Brain microvascular endothelial cell (primary cell): ENCODE measurements around the gene KLHL14.

Source experiments
- DNase-seq: peaks from one replicate; pipeline ENCODE4 v3.0.0-alpha.2; 2020
- H3K27ac ChIP-seq: fragments of 250-450 bp; sonication (Bioruptor Pico); 2 replicates; pipeline ENCODE4 v1.5.1; 2020; ENCODE audit warnings: mild to moderate bottlenecking, moderate library complexity
- H3K27me3 ChIP-seq: fragments of 250-450 bp; sonication (Bioruptor Pico); replicated peaks from 2 replicates; pipeline ENCODE4 v1.5.1; 2020; ENCODE audit warnings: mild to moderate bottlenecking
- H3K36me3 ChIP-seq: fragments of 250-450 bp; sonication (Bioruptor Pico); replicated peaks from 2 replicates; pipeline ENCODE4 v1.5.1; 2020; ENCODE audit warnings: mild to moderate bottlenecking
- H3K4me3 ChIP-seq: 2 replicates; pipeline ENCODE4 v1.5.1; 2011; ENCODE audit warnings: low read depth, mild to moderate bottlenecking, control low read depth, low read length, moderate library complexity
- in situ Hi-C: cut with HindIII; loops from 2 replicates; pipeline ENCODE4 v1.10.0; 2017; ENCODE audit warnings: low sequenced_read_pairs, low pct_ligation_motif_present
- TF ChIP-seq, protein P1 (sequence below): IDR thresholded peaks from 2 replicates; pipeline ENCODE4 v1.5.1; 2011; ENCODE audit warnings: low read depth, mild to moderate bottlenecking, moderate library complexity, low read length, control low read depth, inconsistent platforms; ENCODE audit errors: missing control alignments

The KLHL14 gene

DNA sequence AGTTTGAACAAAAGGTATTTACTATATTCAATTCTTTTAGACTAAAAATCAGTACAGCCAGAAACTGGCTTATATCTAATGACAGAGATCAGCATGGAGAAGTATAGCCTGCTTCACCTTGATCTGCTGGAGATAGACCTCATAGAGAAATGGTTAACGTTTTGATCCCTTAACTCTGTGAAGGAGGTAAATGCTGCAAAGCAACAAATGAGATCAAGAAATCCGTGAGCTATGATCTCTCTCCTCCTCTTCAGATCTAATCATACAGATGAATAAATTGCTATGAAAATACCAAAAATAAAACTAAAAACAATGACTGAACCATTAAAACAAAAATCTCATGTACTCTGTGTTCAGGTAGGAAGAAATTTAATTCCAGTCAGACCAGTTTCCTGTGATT lies 42.8 kb downstream of the KLHL14 start:
- Histone ChIP-seq H3K4me3 (peak overlapping the region; percentile 54), H3K27ac (no peak overlapping the region), H3K27me3 (no peaks in the 10 kb centered on the region), H3K36me3 (no peaks in the 10 kb centered on the region)
- TF ChIP-seq, protein P1, sequence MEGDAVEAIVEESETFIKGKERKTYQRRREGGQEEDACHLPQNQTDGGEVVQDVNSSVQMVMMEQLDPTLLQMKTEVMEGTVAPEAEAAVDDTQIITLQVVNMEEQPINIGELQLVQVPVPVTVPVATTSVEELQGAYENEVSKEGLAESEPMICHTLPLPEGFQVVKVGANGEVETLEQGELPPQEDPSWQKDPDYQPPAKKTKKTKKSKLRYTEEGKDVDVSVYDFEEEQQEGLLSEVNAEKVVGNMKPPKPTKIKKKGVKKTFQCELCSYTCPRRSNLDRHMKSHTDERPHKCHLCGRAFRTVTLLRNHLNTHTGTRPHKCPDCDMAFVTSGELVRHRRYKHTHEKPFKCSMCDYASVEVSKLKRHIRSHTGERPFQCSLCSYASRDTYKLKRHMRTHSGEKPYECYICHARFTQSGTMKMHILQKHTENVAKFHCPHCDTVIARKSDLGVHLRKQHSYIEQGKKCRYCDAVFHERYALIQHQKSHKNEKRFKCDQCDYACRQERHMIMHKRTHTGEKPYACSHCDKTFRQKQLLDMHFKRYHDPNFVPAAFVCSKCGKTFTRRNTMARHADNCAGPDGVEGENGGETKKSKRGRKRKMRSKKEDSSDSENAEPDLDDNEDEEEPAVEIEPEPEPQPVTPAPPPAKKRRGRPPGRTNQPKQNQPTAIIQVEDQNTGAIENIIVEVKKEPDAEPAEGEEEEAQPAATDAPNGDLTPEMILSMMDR = no peak
- in situ Hi-C loops = no loop called here
- DNase-seq = no peak

DNA sequence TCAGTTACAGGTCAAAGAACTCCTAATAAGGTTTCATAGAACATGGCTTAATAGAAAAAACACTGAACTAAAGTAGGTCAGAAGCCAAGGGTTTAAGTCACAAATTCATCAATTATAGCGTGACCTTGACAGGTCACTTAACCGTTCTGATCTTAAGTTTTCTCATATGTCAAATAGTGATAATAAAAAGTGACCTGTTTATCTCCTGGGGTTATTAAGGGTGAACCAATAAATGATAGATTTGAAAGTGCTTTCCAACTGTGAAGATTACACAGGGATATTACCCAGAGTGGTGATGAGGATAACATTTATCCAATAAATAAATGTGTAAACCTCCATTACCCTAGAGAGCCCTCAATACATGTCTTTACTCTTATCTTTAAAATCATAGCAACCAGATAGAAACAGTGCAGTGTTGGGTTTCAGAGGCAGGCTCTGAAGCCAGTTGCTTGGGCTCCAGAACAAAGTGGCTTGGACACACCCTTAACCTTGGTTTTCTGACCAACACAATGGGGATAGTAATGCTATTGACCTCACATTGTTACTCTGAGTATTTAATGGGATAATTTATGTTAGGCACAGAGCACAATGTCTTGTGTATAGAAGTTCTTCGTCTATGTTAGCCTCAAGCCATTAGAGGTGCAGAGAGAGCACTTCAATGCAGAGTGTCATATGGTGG lies 48.6 kb downstream of the KLHL14 start:
- no peak for DNase-seq
- H3K27ac ChIP-seq = no peak overlapping the region
- H3K4me3 ChIP-seq = no peak overlapping the region
- H3K27me3 ChIP-seq = no peaks in the 10 kb centered on the region
- in situ Hi-C loops = no loop called here
- TF ChIP-seq, protein P1 = no peak
- H3K36me3 ChIP-seq = no peaks in the 10 kb centered on the region

DNA sequence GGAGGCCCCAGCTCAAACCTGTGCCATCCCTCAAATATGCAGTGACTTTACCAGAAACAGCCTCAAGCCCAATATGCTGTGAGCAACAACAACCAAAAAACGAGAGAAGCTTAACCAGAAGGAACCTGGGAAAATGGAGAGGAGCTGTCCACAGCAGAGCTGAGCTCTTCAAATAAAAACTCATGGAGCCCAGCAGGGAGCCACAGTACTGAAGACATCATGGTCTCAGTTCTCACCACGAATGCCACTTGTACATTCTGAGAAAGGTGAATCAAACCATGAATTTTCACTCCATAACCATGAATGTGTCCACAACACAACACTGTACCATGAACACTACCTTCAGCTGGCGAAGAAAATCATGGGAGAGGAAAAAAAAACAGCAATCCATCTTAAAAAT lies 50.5 kb downstream of the KLHL14 start:
- DNase-seq = no peak

GRCh38 chr18:32717126-32717525 lies 55.7 kb downstream of the KLHL14 start:
- H3K27me3 ChIP-seq = no peaks in the 10 kb centered on the region
- in situ Hi-C loops = no loop called here
- no peaks in the 10 kb centered on the region for H3K36me3 ChIP-seq
- TF ChIP-seq, protein P1 = no peak
- no peak overlapping the region for H3K4me3 ChIP-seq
- DNase-seq = no peak
- H3K27ac ChIP-seq = no peak overlapping the region

More for the DNA sequence above, 50.5 kb downstream of the KLHL14 start:
- TF ChIP-seq, protein P1 = no peak
- no peaks in the 10 kb centered on the region for H3K27me3 ChIP-seq
- in situ Hi-C loops = no loop called here
- H3K36me3 ChIP-seq = no peaks in the 10 kb centered on the region
- no peak overlapping the region for H3K27ac ChIP-seq
- no peak overlapping the region for H3K4me3 ChIP-seq

GRCh38 chr18:32714571-32715148 lies 58.2 kb downstream of the KLHL14 start:
- no peaks in the 10 kb centered on the region for H3K27me3 ChIP-seq
- in situ Hi-C loops = no loop called here
- peak; percentile 49 for DNase-seq
- TF ChIP-seq, protein P1 = peak; percentile 84
- H3K4me3 ChIP-seq = no peak overlapping the region
- H3K27ac ChIP-seq = no peak overlapping the region
- no peaks in the 10 kb centered on the region for H3K36me3 ChIP-seq

DNA sequence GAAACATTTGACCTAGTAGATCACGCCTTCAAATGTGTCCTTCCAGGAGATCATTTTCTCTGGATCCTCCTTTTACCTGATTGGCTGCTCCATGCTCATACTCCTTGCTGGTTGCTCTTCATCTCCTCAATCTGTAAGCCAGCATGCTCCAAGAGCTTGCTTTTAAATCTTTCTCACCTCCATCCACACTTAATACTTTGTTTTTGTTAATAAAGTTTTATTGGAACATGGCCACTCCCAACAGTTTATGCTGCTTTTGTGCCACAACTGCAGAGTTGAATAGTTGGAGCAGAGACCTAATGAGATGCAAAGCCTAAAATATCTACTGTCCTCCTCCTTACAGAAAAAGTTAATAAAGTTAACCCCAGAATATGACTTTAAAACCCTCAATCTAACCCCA lies 60.0 kb downstream of the KLHL14 start:
- no peaks in the 10 kb centered on the region for H3K27me3 ChIP-seq
- in situ Hi-C loops = no loop called here
- no peak for DNase-seq
- no peaks in the 10 kb centered on the region for H3K36me3 ChIP-seq
- H3K27ac ChIP-seq = no peak overlapping the region
- TF ChIP-seq, protein P1 = no peak
- H3K4me3 ChIP-seq = no peak overlapping the region
